Breast epithelium (tissue), 3 donors: ENCODE data around the gene SKOR1.

Experiments
- POLR2AphosphoS5 ChIP-seq, 3 donors: sonication (generic); formaldehyde crosslinking; IDR thresholded peaks; one replicate each; pipeline ENCODE4 v1.6.1; 2017; ENCODE audit warnings: antibody characterized with exemption in 3 of 3
- TF ChIP-seq, protein P1 (sequence below), 3 donors: fragments of 450-650 bp; IDR thresholded peaks; one replicate each; pipeline ENCODE4 v1.5.1; 2016 to 2017; ENCODE audit warnings: antibody characterized with exemption in 3 of 3, mild to moderate bottlenecking in 3 of 3, moderate library complexity in 3 of 3

DNA sequence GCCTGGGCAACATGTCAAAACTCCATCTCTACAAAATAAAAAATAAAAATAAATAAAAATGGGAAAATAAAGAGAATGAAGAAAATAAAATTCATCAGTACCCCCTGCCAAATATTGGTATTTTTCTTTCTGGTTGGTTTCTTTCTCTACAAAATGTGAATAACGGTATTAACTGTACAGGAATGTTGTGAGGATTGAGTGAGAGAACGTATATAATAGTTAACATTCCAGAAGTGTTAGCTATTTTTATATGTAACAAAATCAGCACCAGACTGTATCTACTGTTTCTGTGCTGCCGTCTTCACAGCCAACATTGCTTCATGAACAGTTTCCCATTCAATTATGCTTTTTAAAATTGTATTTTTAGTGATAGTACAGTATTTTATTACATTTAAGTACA lies 40.0 kb downstream of the SKOR1 start:
- TF ChIP-seq, protein P1, sequence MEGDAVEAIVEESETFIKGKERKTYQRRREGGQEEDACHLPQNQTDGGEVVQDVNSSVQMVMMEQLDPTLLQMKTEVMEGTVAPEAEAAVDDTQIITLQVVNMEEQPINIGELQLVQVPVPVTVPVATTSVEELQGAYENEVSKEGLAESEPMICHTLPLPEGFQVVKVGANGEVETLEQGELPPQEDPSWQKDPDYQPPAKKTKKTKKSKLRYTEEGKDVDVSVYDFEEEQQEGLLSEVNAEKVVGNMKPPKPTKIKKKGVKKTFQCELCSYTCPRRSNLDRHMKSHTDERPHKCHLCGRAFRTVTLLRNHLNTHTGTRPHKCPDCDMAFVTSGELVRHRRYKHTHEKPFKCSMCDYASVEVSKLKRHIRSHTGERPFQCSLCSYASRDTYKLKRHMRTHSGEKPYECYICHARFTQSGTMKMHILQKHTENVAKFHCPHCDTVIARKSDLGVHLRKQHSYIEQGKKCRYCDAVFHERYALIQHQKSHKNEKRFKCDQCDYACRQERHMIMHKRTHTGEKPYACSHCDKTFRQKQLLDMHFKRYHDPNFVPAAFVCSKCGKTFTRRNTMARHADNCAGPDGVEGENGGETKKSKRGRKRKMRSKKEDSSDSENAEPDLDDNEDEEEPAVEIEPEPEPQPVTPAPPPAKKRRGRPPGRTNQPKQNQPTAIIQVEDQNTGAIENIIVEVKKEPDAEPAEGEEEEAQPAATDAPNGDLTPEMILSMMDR (IDR thresholded peaks at IDR 0.05): no peak
- TF ChIP-seq POLR2AphosphoS5 (IDR thresholded peaks at IDR 0.05): no peak
